Esophagus muscularis mucosa (tissue), 4 donors: ENCODE measurements around the gene PCNX3. TPM values are rescaled to one million over a fixed set of nuclear protein-coding genes. Genes with fewer than 3 reads are reported as not detected.

Experiments used
- DNase-seq: peaks from one replicate; pipeline ENCODE4 v3.0.0-alpha.2; 2017; ENCODE audit errors: extremely low spot score
- H3K27ac ChIP-seq, 4 donors: fragments of 200-600 bp; sonication (generic); replicated peaks in 1 of 4; 1 replicate in 3 of 4; 2 replicates in 1 of 4; pipeline ENCODE4 v1.5.1; 2016 to 2019; ENCODE audit warnings: mild to moderate bottlenecking in 1 of 4
- H3K27me3 ChIP-seq, 4 donors: fragments of 200-600 bp; sonication (generic); one replicate each; pipeline versions ENCODE4 v1.5.1 to v1.6.0; 2016 to 2019
- H3K36me3 ChIP-seq, 4 donors: fragments of 200-600 bp; sonication (generic); one replicate each; pipeline ENCODE4 v1.5.1; 2016 to 2019
- H3K4me1 ChIP-seq, 4 donors: fragments of 200-600 bp; sonication (generic); one replicate each; pipeline ENCODE4 v1.5.1; 2016 to 2019
- H3K4me3 ChIP-seq, 4 donors: fragments of 200-600 bp; sonication (generic); 1 replicate in 2 of 4; 2 replicates in 2 of 4; pipeline ENCODE4 v1.5.1; 2016 to 2019; ENCODE audit warnings: mild to moderate bottlenecking in 4 of 4, moderate library complexity in 1 of 4
- H3K9me3 ChIP-seq, 4 donors: fragments of 200-600 bp; sonication (generic); 1 replicate in 3 of 4; 2 replicates in 1 of 4; pipeline ENCODE4 v1.5.1; 2016 to 2019
- CTCF ChIP-seq, 3 experiments: fragments of 200-600 bp in 2 of 3; fragments of 450-650 bp in 1 of 3; sonication (generic) in 2 of 3; IDR thresholded peaks; one replicate each; pipeline ENCODE4 v1.5.1; 2017 to 2019; ENCODE audit warnings: antibody characterized with exemption in 3 of 3, mild to moderate bottlenecking in 2 of 3, moderate library complexity in 1 of 3
- EP300 ChIP-seq: sonication (generic); formaldehyde crosslinking; IDR thresholded peaks from one replicate; pipeline ENCODE4 v1.6.1; 2017; ENCODE audit warnings: antibody characterized with exemption
- POLR2A ChIP-seq: fragments of 450-650 bp; IDR thresholded peaks from one replicate; pipeline ENCODE4 v1.6.1; 2017; ENCODE audit warnings: antibody characterized with exemption, moderate library complexity, mild to moderate bottlenecking, low read depth
- POLR2AphosphoS5 ChIP-seq, 2 donors: sonication (generic); formaldehyde crosslinking; IDR thresholded peaks; one replicate each; pipeline ENCODE4 v1.6.1; 2017; ENCODE audit warnings: antibody characterized with exemption in 2 of 2
- WGBS: methylation state at CpG from one replicate; pipeline ENCODE4 v1.1.5; 2018; 5-methylcytosine and 5-hydroxymethylcytosine counted together
- intact Hi-C: fragments of 100-400 bp; cut with DNase I; formaldehyde crosslinking; loops from one replicate; pipeline ENCODE4 v1.15.1; 2023
- total RNA-seq, 4 donors: library from RNA; depleted of rRNA; stranded (reverse); fragments of >200 nt; gene quantifications; one replicate each; pipeline versions ENCODE4 v1.1.0 to v1.2.1, GENCODE V29; 2016

The PCNX3 gene
- total RNA-seq, 4 donors from 2014 or later: 21.4 to 43.1 (median 27.1) TPM

GRCh38 chr11:65621460-65621859, 5.9 kb downstream of the PCNX3 start:
- no peaks in the 10 kb centered on the region for H3K27me3 ChIP-seq
- no peak for DNase-seq
- no peak for TF ChIP-seq POLR2A
- TF ChIP-seq POLR2AphosphoS5 (IDR thresholded peaks at IDR 0.05): no peak
- TF ChIP-seq EP300: no peak
- no peak for TF ChIP-seq CTCF (IDR thresholded peaks at IDR 0.05)
- no peak overlapping the region for H3K4me3 ChIP-seq
- peaks cover 11 to 26% (median 20%) of the 10 kb centered on the region in 4 donors for H3K4me1 ChIP-seq
- H3K9me3 ChIP-seq: no peaks in the 10 kb centered on the region
- no peak overlapping the region for H3K27ac ChIP-seq
- peaks cover 50 to 96% (median 94%) of the 10 kb centered on the region in 4 donors for H3K36me3 ChIP-seq
- WGBS: 92% methylated on average over 14 of the region's 14 CpGs
- intact Hi-C loops: loop anchor here (10.0 kb wide), 1 partner anchor 193 kb away; no protein-coding TSS in a partner anchor

- no peak for DNase-seq
- WGBS: 95% methylated on average over 3 of the region's 16 CpGs
- H3K36me3 ChIP-seq: peaks cover 55 to 100% (median 98%) of the 10 kb centered on the region in 4 donors
Observed at GRCh38 chr11:65622011-65622410, 6.4 kb downstream of the PCNX3 start.

GRCh38 chr11:65623177-65623576, 7.6 kb downstream of the PCNX3 start:
- Histone ChIP-seq H3K9me3 (no peaks in the 10 kb centered on the region), H3K36me3 (peaks cover 55 to 100% (median 98%) of the 10 kb centered on the region in 4 donors), H3K4me3 (no peak overlapping the region), H3K27ac (no peak overlapping the region), H3K4me1 (peaks cover 0 to 13% (median 7%) of the 10 kb centered on the region in 4 donors), H3K27me3 (no peaks in the 10 kb centered on the region)
- TF ChIP-seq POLR2AphosphoS5 (IDR thresholded peaks at IDR 0.05): no peak
- TF ChIP-seq POLR2A: no peak
- no peak for TF ChIP-seq CTCF (IDR thresholded peaks at IDR 0.05)
- TF ChIP-seq EP300: no peak
- DNase-seq: no peak
- intact Hi-C loops: loop anchor here (10.0 kb wide), 1 partner anchor 192 kb away; no protein-coding TSS in a partner anchor
- WGBS: 91% methylated on average over 14 of the region's 14 CpGs

More at GRCh38 chr11:65622011-65622410, 6.4 kb downstream of the PCNX3 start:
- Histone ChIP-seq H3K27me3 (no peaks in the 10 kb centered on the region), H3K27ac (no peak overlapping the region), H3K9me3 (no peaks in the 10 kb centered on the region), H3K4me1 (peaks cover 6 to 20% (median 14%) of the 10 kb centered on the region in 4 donors), H3K4me3 (no peak overlapping the region)
- intact Hi-C loops: loop anchor here (10.0 kb wide), 1 partner anchor 193 kb away; no protein-coding TSS in a partner anchor
- TF ChIP-seq POLR2A: no peak

GRCh38 chr11:65623852-65624616, 8.5 kb downstream of the PCNX3 start:
- Histone ChIP-seq H3K27me3 (no peaks in the 10 kb centered on the region), H3K27ac (no peak overlapping the region), H3K4me1 (peaks cover 0 to 13% (median 4%) of the 10 kb centered on the region in 4 donors), H3K4me3 (no peak overlapping the region), H3K9me3 (no peaks in the 10 kb centered on the region), H3K36me3 (peaks cover 53 to 100% (median 98%) of the 10 kb centered on the region in 4 donors)
- TF ChIP-seq CTCF (IDR thresholded peaks at IDR 0.05) (no peak), POLR2A (no peak), EP300 (no peak), POLR2AphosphoS5 (IDR thresholded peaks at IDR 0.05) (no peak)
- intact Hi-C loops: loop anchor here (10.0 kb wide), 1 partner anchor 191 kb away; no protein-coding TSS in a partner anchor
- WGBS: 86% methylated on average over 19 of the region's 25 CpGs
- no peak for DNase-seq

- Histone ChIP-seq H3K36me3 (peaks cover 57 to 100% (median 98%) of the 10 kb centered on the region in 4 donors), H3K4me1 (peaks cover 0 to 8% (median 4%) of the 10 kb centered on the region in 4 donors), H3K9me3 (no peaks in the 10 kb centered on the region), H3K27me3 (no peaks in the 10 kb centered on the region), H3K27ac (no peak overlapping the region), H3K4me3 (no peak overlapping the region)
- WGBS: 75% methylated on average over 20 of the region's 30 CpGs
- TF ChIP-seq CTCF (IDR thresholded peaks at IDR 0.05) (no peak), POLR2A (no peak), POLR2AphosphoS5 (IDR thresholded peaks at IDR 0.05) (no peak)
- intact Hi-C loops: loop anchor here (10.0 kb wide), 1 partner anchor 190 kb away; no protein-coding TSS in a partner anchor
- no peak for DNase-seq
Observed at GRCh38 chr11:65624931-65625627, 9.5 kb downstream of the PCNX3 start.
